HK-2 (cell line): ENCODE results near the gene SCFD1.

Experiments
- DNase-seq: peaks from one replicate; pipeline ENCODE4 v3.0.0-alpha.2; 2018; ENCODE audit not compliant: unreplicated experiment

SCFD1 gene

GRCh38 chr14:30757082-30757481, 135.0 kb downstream of the SCFD1 start:
- DNase-seq, result no peak

- DNase-seq, result no peak
These were observed 137.3 kb downstream of the SCFD1 start for GRCh38 chr14:30759172-30760125.

- DNase-seq, result no peak
These were observed 141.8 kb downstream of the SCFD1 start for GRCh38 chr14:30763891-30764290.

GRCh38 chr14:30767624-30768023, 145.5 kb downstream of the SCFD1 start:
- no peak for DNase-seq

- no peak for DNase-seq
These were observed 146.7 kb downstream of the SCFD1 start for GRCh38 chr14:30768791-30769190.

- DNase-seq, result no peak
These were observed 148.3 kb downstream of the SCFD1 start for GRCh38 chr14:30770376-30770775.

- no peak for DNase-seq
These were observed 149.5 kb downstream of the SCFD1 start for GRCh38 chr14:30771595-30771994.

- no peak for DNase-seq
These were observed 157.1 kb downstream of the SCFD1 start for GRCh38 chr14:30779210-30779609.
